ENCODE results near the gene NSD2.

DNA sequence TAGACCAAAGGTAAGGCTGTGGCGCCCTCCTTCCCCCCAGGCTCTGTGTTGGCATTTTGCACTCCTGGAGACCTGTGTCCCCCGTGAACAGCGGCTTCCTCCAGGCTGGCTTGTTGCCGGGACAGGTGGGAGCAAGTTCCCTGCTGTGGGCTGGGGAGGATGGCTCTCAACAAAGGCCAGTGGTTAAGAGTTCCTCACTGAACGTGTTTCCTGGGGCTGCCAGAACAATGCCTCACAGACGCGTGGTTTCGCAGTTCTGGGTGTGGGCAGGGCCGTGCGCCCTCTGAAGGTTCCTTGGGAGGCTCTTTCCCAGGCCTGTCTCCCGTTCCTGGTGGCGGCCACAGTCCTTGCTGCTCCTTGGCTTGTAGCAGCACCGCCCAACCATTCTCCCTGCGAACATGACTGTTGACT is 104.2 kb downstream of the NSD2 start:
- TF ChIP-seq, protein P1, sequence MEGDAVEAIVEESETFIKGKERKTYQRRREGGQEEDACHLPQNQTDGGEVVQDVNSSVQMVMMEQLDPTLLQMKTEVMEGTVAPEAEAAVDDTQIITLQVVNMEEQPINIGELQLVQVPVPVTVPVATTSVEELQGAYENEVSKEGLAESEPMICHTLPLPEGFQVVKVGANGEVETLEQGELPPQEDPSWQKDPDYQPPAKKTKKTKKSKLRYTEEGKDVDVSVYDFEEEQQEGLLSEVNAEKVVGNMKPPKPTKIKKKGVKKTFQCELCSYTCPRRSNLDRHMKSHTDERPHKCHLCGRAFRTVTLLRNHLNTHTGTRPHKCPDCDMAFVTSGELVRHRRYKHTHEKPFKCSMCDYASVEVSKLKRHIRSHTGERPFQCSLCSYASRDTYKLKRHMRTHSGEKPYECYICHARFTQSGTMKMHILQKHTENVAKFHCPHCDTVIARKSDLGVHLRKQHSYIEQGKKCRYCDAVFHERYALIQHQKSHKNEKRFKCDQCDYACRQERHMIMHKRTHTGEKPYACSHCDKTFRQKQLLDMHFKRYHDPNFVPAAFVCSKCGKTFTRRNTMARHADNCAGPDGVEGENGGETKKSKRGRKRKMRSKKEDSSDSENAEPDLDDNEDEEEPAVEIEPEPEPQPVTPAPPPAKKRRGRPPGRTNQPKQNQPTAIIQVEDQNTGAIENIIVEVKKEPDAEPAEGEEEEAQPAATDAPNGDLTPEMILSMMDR (IDR thresholded peaks at IDR 0.05; ENCODE audit: low read depth, low read length), result no peak
- no peak for TF ChIP-seq POLR2A (IDR thresholded peaks at IDR 0.05; ENCODE audit: extremely low read depth, insufficient read length)
- TF ChIP-seq, protein P2, sequence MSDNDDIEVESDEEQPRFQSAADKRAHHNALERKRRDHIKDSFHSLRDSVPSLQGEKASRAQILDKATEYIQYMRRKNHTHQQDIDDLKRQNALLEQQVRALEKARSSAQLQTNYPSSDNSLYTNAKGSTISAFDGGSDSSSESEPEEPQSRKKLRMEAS (IDR thresholded peaks at IDR 0.05; ENCODE audit: low read depth, low read length), result no peak
